ENCODE results near the gene PRKCI. TPM values are rescaled to one million over a fixed set of nuclear protein-coding genes. Genes with fewer than 3 reads are reported as not detected.
"Not testable (repeated sequence)": the region's sequence is repeated elsewhere in the genome, so short reads cannot be mapped to it uniquely, and the experiment has no call there.

PRKCI gene
- total and polyA plus RNA-seq, 2 of the 4 experiments (the other 2 are of a cell fraction): 28.7 to 53.4 TPM

- H3K18ac ChIP-seq (ENCODE audit: low read depth, low read length); H3K9me3 ChIP-seq (ENCODE audit: control insufficient read depth, insufficient read depth, low read length); H2BK20ac ChIP-seq (ENCODE audit: low read depth, low read length); H3K4me3 ChIP-seq (ENCODE audit: insufficient read depth, low read depth, low read length); H2AFZ ChIP-seq (replicated peaks; ENCODE audit: low read length, poor library complexity); H4K5ac ChIP-seq (ENCODE audit: low read depth, low read length); H2AK9ac ChIP-seq (replicated peaks; ENCODE audit: low read depth, low read length, poor library complexity); dilution Hi-C loops (cut with HindIII; ENCODE audit: low sequenced_read_pairs, unreplicated experiment); H2BK15ac ChIP-seq (ENCODE audit: low read depth, low read length); ATAC-seq (ENCODE audit: low read depth); H2BK120ac ChIP-seq (ENCODE audit: low read depth, low read length); H2BK5ac ChIP-seq (ENCODE audit: low read depth, low read length, poor library complexity, severe bottlenecking); H3K4me1 ChIP-seq (ENCODE audit: control insufficient read depth, insufficient read depth, low read length); H3K56ac ChIP-seq (ENCODE audit: extremely low read depth, insufficient read depth, low read length); H4K91ac ChIP-seq (ENCODE audit: insufficient read depth, low read depth, low read length); CTCF ChIA-PET; H3K23ac ChIP-seq (ENCODE audit: low read depth, low read length); DNase-seq; H3K27ac ChIP-seq (ENCODE audit: insufficient read depth, low read length); H3K9ac ChIP-seq (ENCODE audit: low read depth, low read length); H3K79me1 ChIP-seq (ENCODE audit: low read depth in 1 of 2, low read length in 2 of 2); H3K36me3 ChIP-seq (ENCODE audit: control insufficient read depth, insufficient read depth, low read length); H3K14ac ChIP-seq (replicated peaks; ENCODE audit: low read depth, low read length); H4K8ac ChIP-seq (ENCODE audit: low read depth in 2 of 2, low read length in 2 of 2); H4K20me1 ChIP-seq (ENCODE audit: insufficient read depth, low read length); intact Hi-C loops (cut with micrococcal nuclease); H3K4ac ChIP-seq (ENCODE audit: low read depth, low read length); H3K4me2 ChIP-seq (ENCODE audit: low read depth, low read length); H2AK5ac ChIP-seq (ENCODE audit: low read depth, low read length); BruUV-seq (replicated peaks); in situ Hi-C loops (cut with MboI; ENCODE audit: low sequenced_read_pairs); H3K9me1 ChIP-seq (ENCODE audit: insufficient read depth, low read length); H3K27me3 ChIP-seq (ENCODE audit: control insufficient read depth, insufficient read depth, low read length): not testable (repeated sequence)
- POLR2A ChIA-PET (ENCODE audit: unreplicated experiment): interaction anchor here (0.6 kb wide), 1 partner anchor 29 kb away, joined by 3 read pairs; the partner anchor contains the start of gene SKIL
- WGBS, 2 experiments (ENCODE audit: extremely low coverage in 2 of 2, insufficient read length in 1 of 2): no CpG with 5 or more reads among the region's 7 CpGs
- 0 out of 2 replicates have a peak, but pooled peaks have one; percentile 21 for TF ChIP-seq MAFK (IDR thresholded peaks at IDR 0.05; ENCODE audit: low read depth, low read length)
These were observed 105.8 kb downstream of the PRKCI start for GRCh38 chr3:170327868-170328548.
